Measurements from ENCODE around the gene TRAF6.

DNA sequence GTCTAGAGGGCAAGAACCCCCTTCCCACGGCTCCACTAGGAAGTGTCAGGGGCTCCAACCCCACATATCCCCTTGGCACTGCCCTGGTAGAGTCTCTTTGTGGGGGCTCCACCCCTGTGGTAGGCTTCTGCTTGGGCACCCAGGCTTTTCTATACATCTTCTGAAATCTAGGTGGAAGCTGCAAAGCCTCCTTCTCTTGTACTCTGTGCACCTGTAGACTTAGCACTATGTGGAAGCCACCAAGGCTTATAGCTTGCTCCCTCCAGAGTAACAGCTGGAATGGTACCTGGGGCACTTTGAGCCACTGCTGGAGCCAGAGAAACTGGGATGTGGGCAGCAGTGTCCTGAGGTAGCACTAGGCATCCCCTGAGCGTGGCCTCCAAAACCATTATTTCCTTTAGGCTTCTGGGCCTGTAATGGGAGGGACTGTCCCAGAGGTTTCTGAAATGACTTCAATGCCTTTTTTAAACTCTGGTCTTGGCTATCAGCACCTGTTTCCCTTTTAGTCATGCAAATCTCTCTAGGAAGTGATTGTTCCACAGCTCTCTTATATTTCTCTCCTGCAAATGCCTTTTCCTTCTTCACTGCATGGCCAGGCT is 68.4 kb downstream of the TRAF6 start:
- TF ChIP-seq, protein P1, sequence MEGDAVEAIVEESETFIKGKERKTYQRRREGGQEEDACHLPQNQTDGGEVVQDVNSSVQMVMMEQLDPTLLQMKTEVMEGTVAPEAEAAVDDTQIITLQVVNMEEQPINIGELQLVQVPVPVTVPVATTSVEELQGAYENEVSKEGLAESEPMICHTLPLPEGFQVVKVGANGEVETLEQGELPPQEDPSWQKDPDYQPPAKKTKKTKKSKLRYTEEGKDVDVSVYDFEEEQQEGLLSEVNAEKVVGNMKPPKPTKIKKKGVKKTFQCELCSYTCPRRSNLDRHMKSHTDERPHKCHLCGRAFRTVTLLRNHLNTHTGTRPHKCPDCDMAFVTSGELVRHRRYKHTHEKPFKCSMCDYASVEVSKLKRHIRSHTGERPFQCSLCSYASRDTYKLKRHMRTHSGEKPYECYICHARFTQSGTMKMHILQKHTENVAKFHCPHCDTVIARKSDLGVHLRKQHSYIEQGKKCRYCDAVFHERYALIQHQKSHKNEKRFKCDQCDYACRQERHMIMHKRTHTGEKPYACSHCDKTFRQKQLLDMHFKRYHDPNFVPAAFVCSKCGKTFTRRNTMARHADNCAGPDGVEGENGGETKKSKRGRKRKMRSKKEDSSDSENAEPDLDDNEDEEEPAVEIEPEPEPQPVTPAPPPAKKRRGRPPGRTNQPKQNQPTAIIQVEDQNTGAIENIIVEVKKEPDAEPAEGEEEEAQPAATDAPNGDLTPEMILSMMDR (IDR thresholded peaks at IDR 0.05): no peak
- TF ChIP-seq POLR2A (IDR thresholded peaks at IDR 0.05): no peak

All from heart left ventricle (tissue), 13 donors.